ENCODE results near the gene ZWILCH.
"Not testable (repeated sequence)": the region's sequence is repeated elsewhere in the genome, so short reads cannot be mapped to it uniquely, and the experiment has no call there.

The ZWILCH gene

GRCh38 chr15:66586155-66586976, 81.2 kb downstream of the ZWILCH start:
- no peak for DNase-seq

DNA sequence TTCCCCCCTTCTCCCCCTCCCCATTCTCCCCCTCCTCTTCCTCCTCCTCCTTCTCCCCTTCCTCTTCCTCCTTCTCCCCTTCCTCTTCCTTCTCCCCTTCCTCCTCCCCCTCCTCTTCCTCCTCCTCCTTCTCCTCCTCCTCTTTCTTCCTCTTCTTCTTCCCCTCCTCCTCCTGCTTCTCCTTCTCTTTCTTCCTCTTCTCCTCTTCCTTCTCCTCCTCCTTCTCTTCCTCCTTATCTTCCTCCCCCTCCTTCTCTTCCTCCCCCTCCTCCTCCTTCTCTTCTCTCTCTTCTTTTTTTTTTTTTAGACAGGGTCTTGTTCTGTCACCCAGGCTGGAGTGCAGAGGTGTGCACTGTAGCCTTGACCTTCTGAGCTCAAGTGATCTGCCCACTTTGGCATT, 81.9 kb downstream of the ZWILCH start:
- DNase-seq = no peak

DNA sequence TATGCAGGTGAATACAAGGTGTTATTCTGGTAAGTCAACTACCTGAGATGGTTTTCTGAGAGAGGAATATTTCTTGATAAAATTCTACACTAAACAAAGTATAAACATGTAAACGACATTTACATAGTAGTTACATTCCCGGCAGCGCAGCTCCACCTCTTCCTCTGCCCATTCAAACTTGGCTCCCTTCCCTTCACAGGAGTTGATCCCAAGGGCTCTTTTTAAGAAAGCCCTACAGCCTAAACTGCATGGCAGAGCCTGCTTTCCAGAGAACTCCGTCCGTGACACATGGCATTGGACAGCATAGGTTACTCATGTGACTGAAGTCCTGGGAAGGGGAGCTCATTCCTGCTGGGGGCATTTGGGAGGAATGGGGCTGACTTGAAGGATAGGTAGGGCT, 82.6 kb downstream of the ZWILCH start:
- DNase-seq = no peak

GRCh38 chr15:66588537-66588936, 83.4 kb downstream of the ZWILCH start:
- DNase-seq = no peak

DNA sequence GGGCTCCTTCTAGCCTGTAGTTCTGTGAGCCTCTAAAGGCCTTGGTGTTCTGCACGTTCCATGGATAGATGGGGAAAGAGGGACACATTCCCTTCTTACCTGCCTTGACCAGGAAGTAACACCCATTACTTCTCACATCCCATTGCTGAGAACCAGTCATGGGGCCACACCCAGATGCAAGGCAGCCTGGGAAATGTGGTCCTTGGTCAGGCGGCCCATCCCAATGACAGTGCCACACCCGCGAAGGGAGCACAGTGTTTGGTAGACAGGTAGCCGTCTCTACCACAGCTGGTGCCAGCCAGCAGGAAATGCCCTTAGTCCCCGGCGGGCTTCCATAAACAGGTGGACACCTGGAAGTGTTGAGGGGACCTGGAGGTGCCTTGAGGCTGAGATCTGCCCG, 83.8 kb downstream of the ZWILCH start:
- DNase-seq = no peak

GRCh38 chr15:66589429-66589828, 84.3 kb downstream of the ZWILCH start:
- DNase-seq = not testable (repeated sequence)

DNA sequence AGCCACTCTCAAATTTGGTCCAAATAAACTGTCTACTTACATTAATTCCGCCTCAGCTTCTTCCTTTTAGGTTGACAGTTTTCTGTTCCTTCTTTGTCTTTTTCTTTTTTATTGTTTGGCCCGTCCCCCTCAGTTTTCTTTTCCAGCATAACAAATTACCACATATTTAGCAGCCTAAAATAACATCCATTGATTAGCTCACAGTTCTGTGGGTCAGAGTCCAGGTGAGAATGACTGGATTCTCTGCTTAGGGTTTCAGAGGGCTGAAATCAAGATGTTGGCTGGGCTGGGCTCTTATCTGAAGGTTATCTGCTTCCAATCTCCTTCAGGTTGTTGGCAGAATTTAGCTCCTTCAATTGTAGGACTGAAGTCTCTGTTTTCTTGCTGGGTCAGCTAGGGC, 85.3 kb downstream of the ZWILCH start:
- no peak for DNase-seq

DNA sequence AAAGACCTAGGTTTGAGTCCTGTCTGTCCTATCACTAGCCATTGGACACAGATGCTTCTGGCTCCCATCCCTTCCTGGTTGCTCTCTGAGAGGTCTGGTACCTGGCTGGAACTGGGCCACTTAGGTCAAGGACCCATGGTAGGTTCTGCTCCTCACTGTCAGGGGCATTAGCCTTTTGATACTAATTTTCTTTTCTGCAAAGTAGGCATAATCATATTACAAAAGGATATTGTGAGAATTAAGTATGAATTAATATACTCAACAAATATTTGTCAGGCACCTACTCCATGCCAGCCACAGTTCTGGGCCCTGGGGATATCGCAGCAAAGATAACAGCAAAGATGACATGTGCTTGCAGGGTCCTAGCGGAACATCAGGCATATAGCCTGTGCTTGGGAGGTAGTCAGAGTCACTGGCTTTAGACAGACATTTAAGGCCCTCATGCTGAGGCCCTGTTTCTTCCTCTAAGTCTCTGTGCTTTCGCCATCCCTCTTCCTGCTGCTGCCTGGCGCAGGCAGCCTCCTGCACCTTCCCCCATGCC, 86.3 kb downstream of the ZWILCH start:
- DNase-seq = no peak

DNA sequence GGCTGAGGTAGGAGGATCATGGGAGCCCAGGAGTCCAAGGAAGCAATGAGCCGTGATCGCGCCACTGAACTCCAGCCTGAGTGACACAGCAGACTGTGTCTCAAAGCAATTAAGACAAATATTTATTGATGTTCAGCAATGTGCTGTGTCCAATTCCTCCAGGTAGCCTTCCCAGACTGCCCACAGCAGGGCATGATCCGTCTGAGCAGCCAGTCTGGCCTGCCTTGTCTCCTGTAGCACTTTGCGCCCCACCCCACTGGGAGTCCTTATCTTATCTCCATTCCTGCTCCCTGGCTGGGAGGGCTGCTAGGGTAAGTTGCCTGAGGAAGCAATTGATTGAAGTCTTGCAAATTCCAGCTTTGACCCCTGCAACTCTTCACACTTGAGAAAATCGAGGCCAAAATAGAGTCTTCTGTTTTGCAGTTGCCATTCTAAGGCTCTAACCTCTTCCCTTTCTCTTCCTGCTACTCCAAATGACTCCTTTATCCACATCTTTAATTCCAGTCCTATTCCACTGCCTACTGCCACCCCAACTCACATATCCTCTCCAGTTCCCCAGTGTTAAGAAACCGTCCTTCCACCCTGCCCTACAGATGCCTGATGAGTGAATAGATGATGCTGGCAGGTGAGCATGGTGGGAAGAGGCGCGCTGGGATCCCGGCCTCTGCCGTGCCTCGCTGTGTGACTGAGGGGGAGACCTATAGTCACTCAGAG, 87.5 kb downstream of the ZWILCH start:
- DNase-seq = no peak

- DNase-seq = no peak
Measured at GRCh38 chr15:66593219-66593780, 88.2 kb downstream of the ZWILCH start.

GRCh38 chr15:66594344-66594743, 89.2 kb downstream of the ZWILCH start:
- no peak for DNase-seq

GRCh38 chr15:66594836-66595235, 89.7 kb downstream of the ZWILCH start:
- DNase-seq = no peak

- no peak for DNase-seq
Measured at GRCh38 chr15:66595332-66595731, 90.2 kb downstream of the ZWILCH start.

DNA sequence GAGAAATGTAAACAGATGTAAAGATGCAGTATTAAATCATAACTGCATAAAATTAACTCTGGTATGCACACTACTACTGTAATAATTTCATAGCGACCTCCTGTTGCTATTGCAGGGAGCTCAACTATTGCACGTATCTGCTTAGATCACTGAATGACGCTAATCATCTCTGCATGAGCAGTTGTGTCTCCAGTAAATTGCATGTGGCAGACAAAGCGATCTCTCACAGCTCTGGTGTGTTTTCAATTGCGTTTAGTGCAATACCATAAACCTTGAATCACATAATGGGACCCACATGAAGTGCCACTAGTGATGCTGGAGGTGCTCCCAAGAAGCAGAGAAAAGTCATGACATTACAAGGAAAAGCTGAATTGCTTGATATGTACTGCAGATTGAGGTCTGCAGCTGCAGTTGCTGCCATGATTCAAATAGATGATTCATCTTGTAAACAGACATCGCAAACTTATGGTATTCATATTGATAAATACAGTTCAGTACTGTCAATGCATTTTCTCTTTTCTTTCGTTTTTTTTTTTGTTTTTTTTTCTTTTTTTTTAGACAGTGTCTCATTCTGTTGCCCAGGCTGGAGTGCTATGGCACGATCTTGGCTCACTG, 90.9 kb downstream of the ZWILCH start:
- DNase-seq = no peak

GRCh38 chr15:66598095-66598815, 93.1 kb downstream of the ZWILCH start:
- no peak for DNase-seq
